ENCODE results near the gene MMS22L.

Gene MMS22L

GRCh38 chr6:97282726-97283617, at the start of gene MMS22L:
Gene MMS22L (minus strand): TSS chr6:97283216. CDS start chr6:97282477, 739 bp downstream.
- DNase-seq: peak; percentile 89

GRCh38 chr6:97322811-97323210, 39.8 kb upstream of the MMS22L start:
- no peak for DNase-seq

- no peak for DNase-seq
These were observed 39.2 kb upstream of the MMS22L start for GRCh38 chr6:97322226-97322625.

- no peak for DNase-seq
These were observed 34.0 kb upstream of the MMS22L start for GRCh38 chr6:97316978-97317377.

GRCh38 chr6:97312241-97312640, 29.2 kb upstream of the MMS22L start:
- DNase-seq: no peak

GRCh38 chr6:97306544-97307320, 23.7 kb upstream of the MMS22L start:
- no peak for DNase-seq

- DNase-seq: no peak
These were observed 22.5 kb upstream of the MMS22L start for GRCh38 chr6:97305414-97306066.

- no peak for DNase-seq
These were observed 21.7 kb upstream of the MMS22L start for GRCh38 chr6:97304701-97305100.

GRCh38 chr6:97294451-97294850, 11.4 kb upstream of the MMS22L start:
- no peak for DNase-seq

GRCh38 chr6:97293198-97293696, 10.2 kb upstream of the MMS22L start:
- DNase-seq: no peak

GRCh38 chr6:97292671-97293070, 9.7 kb upstream of the MMS22L start:
- no peak for DNase-seq

- DNase-seq: no peak
These were observed 8.9 kb upstream of the MMS22L start for GRCh38 chr6:97291896-97292295.

GRCh38 chr6:97289332-97289731, 6.3 kb upstream of the MMS22L start:
- DNase-seq: no peak

- DNase-seq: no peak
These were observed 5.2 kb upstream of the MMS22L start for GRCh38 chr6:97288188-97288587.

- DNase-seq: no peak
These were observed 734 bp downstream of the MMS22L start for GRCh38 chr6:97282238-97282725.

- no peak for DNase-seq
These were observed 2.2 kb downstream of the MMS22L start for GRCh38 chr6:97280766-97281165.

GRCh38 chr6:97275804-97276203, 7.2 kb downstream of the MMS22L start:
- DNase-seq: no peak

- no peak for DNase-seq
These were observed 13.2 kb downstream of the MMS22L start for GRCh38 chr6:97269821-97270220.

GRCh38 chr6:97262676-97263075, 20.3 kb downstream of the MMS22L start:
- no peak for DNase-seq

- DNase-seq: no peak
These were observed 36.2 kb downstream of the MMS22L start for GRCh38 chr6:97246842-97247241.

- no peak for DNase-seq
These were observed 42.8 kb downstream of the MMS22L start for GRCh38 chr6:97240222-97240621.

GRCh38 chr6:97231911-97232310, 51.1 kb downstream of the MMS22L start:
- no peak for DNase-seq

GRCh38 chr6:97222903-97223302, 60.1 kb downstream of the MMS22L start:
- DNase-seq: no peak

Measured in activated T-cell treated with anti-CD3 and anti-CD28 coated beads, Interleukin-2, amount 50 U/mL, for 1 hour (primary cell).